ENCODE results near the gene SFMBT1.

Gene SFMBT1

GRCh38 chr3:53079147-53079546, 33.3 kb upstream of the SFMBT1 start:
- H3K36me3 ChIP-seq (ENCODE audit: control insufficient read depth in 2 of 2, insufficient read depth in 1 of 2, low read length in 2 of 2) = no peaks in the 10 kb centered on the region
- no peaks in the 10 kb centered on the region for H3K9me3 ChIP-seq (ENCODE audit: control insufficient read depth, insufficient read depth, low read depth, low read length)
- POLR2A ChIA-PET = no interaction called here
- no peak overlapping the region for H3K27ac ChIP-seq (ENCODE audit: extremely low read depth, low read depth, low read length)
- no peak overlapping the region for H3K4me3 ChIP-seq (ENCODE audit: low read depth, low read length)
- CTCF ChIA-PET = no interaction called here
- H3K4me1 ChIP-seq (ENCODE audit: control insufficient read depth, insufficient read depth, low read length) = no peaks in the 10 kb centered on the region
- TF ChIP-seq ZNF174 (tag by site-specific recombination; IDR thresholded peaks at IDR 0.05) (no peak), ZNF488 (tag by site-specific recombination; IDR thresholded peaks at IDR 0.05) (no peak), PBX3 (CRISPR knock-in tag; IDR thresholded peaks at IDR 0.05) (no peak), ZSCAN30 (tag by site-specific recombination; IDR thresholded peaks at IDR 0.05) (no peak), SCRT1 (tag by site-specific recombination; IDR thresholded peaks at IDR 0.05; ENCODE audit: borderline replicate concordance) (no peak), ZNF23 (tag by site-specific recombination; IDR thresholded peaks at IDR 0.05; ENCODE audit: borderline replicate concordance) (no peak), ZNF18 (tag by site-specific recombination; IDR thresholded peaks at IDR 0.05) (no peak), ZBTB21 (tag by site-specific recombination; IDR thresholded peaks at IDR 0.05) (no peak), MEIS1 (CRISPR knock-in tag; IDR thresholded peaks at IDR 0.05; ENCODE audit: borderline replicate concordance) (no peak), ZNF132 (tag by site-specific recombination; IDR thresholded peaks at IDR 0.05; ENCODE audit: borderline replicate concordance) (no peak), ZNF157 (tag by site-specific recombination; IDR thresholded peaks at IDR 0.05) (no peak)

GRCh38 chr3:53078656-53079055, 32.8 kb upstream of the SFMBT1 start:
- TF ChIP-seq KLF1 (tag by site-specific recombination; IDR thresholded peaks at IDR 0.05) (no peak), ZNF560 (tag by site-specific recombination; IDR thresholded peaks at IDR 0.05; ENCODE audit: borderline replicate concordance) (no peak), PRDM1 (tag by site-specific recombination; IDR thresholded peaks at IDR 0.05) (no peak), ZNF37A (tag by site-specific recombination; IDR thresholded peaks at IDR 0.05) (no peak), ZNF202 (tag by site-specific recombination; IDR thresholded peaks at IDR 0.05; ENCODE audit: borderline replicate concordance) (no peak)
- POLR2A ChIA-PET = no interaction called here
- H3K36me3 ChIP-seq (ENCODE audit: control insufficient read depth in 2 of 2, insufficient read depth in 1 of 2, low read length in 2 of 2) = no peaks in the 10 kb centered on the region
- no peak overlapping the region for H3K4me3 ChIP-seq (ENCODE audit: low read depth, low read length)
- H3K27ac ChIP-seq (ENCODE audit: extremely low read depth, low read depth, low read length) = no peak overlapping the region
- H3K9me3 ChIP-seq (ENCODE audit: control insufficient read depth, insufficient read depth, low read depth, low read length) = no peaks in the 10 kb centered on the region
- no peaks in the 10 kb centered on the region for H3K4me1 ChIP-seq (ENCODE audit: control insufficient read depth, insufficient read depth, low read length)
- CTCF ChIA-PET = no interaction called here

- POLR2A ChIA-PET = interaction anchor here (0.6 kb wide), 1 partner anchor 234 kb away, joined by 5 read pairs; no protein-coding TSS in a partner anchor
- no peaks in the 10 kb centered on the region for H3K9me3 ChIP-seq (ENCODE audit: control insufficient read depth, insufficient read depth, low read depth, low read length)
- TF ChIP-seq ZNF639 (tag by site-specific recombination; IDR thresholded peaks at IDR 0.05) (no peak), ZNF488 (tag by site-specific recombination; IDR thresholded peaks at IDR 0.05) (no peak), ZNF792 (tag by site-specific recombination; IDR thresholded peaks at IDR 0.05) (no peak)
- no peak overlapping the region for H3K4me3 ChIP-seq (ENCODE audit: low read depth, low read length)
- H3K4me1 ChIP-seq (ENCODE audit: control insufficient read depth, insufficient read depth, low read length) = no peaks in the 10 kb centered on the region
- no peaks in the 10 kb centered on the region for H3K36me3 ChIP-seq (ENCODE audit: control insufficient read depth in 2 of 2, insufficient read depth in 1 of 2, low read length in 2 of 2)
- H3K27ac ChIP-seq (ENCODE audit: extremely low read depth, low read depth, low read length) = no peak overlapping the region
- CTCF ChIA-PET = no interaction called here
Measured at GRCh38 chr3:53077476-53078220, 31.8 kb upstream of the SFMBT1 start.

Measured in HEK293 (cell line).